Stimulated activated CD4-positive, alpha-beta T cell treated with anti-CD3 and anti-CD28 coated beads, Interleukin-15, amount 100 ng/mL, for 1 hour (primary cell): ENCODE measurements around the gene C20orf144.
A peak's percentile ranks its signal among the peaks of the same experiment; 100 is the strongest.

Source experiments
- DNase-seq, 2 donors: peaks; one replicate each; pipeline ENCODE4 v3.0.0-alpha.2; 2020; ENCODE audit warnings: low read depth in 1 of 2, low spot score in 1 of 2

C20orf144 gene

DNA sequence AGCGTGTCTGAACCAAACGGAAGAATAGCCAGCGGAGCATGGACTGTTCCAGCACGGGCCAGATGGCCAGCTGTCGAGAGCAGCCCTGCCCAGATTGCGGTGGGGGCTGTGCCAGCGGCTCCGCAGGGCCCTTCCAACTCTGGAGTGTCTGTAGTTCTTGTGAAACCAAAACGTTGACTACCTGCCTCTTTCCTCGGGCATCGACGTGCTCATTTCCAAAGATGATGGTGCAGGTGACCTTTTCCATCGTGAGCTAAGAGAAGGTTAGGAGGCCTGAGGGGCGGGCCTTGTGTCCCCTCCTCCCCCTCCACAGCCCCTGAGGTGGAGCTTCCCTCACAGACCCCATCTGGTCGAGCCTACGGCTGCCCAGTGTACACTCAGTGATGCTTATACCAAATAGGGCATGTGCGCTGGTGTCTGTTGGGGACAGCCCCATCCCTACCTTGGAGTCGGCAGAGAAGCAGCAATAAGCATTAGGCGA lies 12.9 kb upstream of the C20orf144 start:
- DNase-seq: no peak

DNA sequence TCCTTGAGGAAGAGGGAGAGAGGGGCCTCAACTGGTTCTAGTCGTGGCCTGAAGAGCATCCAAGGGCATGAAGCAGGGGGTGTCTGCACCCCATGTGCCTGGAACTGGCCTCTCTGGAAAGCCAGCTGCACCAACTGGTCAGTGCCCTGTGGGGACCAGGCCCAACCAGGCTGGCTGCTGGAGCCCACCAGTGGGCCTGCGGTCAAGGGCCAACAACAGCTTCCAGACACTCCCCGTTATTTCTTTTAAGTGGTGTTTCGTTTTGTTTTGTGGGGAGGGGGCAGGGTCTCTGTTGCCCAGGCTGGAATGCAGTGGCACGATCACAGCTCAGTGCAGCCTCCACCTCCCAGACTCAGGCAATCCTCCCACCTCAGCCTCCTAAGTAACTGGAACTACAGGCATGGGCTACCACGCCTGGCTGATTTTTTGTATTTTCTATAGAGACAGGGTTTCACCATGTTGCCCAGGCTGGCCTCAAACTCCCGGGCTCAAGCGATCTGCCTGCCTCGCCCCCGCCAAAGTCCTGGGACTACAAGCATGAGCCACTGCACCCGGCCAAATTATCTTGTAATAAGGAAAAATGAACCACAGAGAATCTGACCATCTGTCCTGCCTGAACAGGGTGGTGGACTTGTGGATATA lies 11.9 kb upstream of the C20orf144 start:
- DNase-seq: no peak

DNA sequence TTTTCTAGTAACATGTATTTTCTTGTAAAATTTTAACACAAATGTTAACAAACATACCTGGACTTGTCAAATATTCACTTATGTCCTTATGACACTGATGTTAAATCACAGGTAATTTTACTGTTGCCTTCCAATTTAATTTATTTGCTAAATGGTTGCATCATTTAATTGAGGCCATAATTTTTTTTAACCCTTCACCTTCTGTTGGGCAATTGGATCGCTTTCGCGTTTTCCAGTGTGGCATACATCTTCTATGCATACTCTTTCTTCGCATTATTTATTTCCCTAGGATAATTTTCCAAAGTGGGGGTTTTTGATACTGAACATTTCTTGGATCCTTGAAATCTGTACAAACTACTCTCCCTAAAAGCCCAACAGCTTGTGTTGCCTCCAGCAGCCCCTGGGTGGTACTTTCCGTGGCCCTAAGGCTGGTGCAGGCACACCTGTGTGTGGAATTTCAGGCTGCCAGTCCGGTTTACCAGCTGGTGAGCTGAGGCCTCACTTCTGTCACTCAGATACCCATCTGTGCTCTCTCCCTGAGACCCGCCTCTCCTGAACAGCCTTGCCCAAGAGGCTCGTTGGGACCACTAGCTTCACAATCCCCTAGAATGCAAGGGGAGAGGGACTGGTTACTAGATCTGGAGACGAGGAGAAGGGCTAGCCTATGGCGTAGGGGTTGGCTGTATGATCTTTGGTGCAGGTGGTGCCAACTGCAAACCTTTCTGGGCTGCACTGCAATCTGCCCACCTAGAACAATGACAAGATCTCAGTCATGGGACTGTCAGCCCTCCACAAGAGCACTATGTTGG lies 11.2 kb upstream of the C20orf144 start:
- no peak for DNase-seq

DNA sequence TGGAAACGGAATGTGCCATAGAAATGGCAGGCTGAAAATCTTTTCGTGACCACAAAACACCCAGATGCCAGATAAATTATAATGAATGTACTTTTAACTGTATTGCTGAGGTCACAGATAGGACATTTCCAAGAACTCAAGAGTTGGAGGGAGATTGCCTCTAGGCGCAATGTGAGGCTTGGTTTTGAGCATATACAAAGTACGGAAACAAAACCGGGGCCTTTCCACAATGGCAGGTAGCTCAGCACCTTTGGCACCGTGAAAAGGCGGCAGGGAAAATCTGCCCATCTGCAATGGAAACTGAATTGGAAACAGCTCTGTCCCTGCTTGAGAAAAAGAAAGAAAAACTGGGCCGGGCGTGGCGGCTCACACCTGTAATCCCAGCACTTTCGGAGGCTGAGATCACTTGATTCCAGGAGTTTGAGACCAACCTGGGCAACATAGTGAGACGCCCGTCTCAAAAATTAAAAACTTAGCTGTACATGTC lies 10.5 kb upstream of the C20orf144 start:
- no peak for DNase-seq

DNA sequence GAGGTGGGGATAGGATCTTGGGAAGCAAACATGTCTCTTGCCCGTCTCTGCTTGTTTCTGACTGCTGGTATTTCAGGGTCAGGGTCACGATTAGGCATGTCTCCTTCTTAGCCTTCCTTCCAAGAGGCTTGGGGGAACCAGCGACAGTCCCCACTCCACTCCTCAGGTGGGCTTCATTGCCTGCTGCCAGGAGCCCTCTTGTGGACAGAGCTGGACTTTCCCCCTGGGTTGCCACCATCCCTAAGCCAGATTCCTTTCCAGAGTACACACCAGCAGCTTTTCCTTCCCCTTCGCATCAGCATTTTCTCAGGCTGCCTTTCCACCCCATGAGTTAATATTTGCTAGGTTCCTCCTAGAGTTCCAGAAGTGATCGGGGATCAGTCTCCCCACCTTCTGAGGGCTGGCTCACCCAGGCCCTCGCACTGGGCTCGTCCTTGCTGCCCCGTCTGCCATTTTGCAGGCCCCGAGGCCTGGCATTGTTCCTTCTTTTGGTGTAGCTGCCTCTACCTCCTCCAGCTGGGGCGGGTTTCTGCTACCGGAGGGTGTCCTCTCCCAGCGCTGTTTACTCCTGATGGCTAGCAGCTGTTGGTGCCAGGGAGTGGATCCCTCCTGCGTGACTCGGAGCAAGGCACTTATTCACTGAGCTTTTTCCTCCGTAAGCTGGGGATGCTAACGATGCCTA lies 8.8 kb upstream of the C20orf144 start:
- DNase-seq: no peak

DNA sequence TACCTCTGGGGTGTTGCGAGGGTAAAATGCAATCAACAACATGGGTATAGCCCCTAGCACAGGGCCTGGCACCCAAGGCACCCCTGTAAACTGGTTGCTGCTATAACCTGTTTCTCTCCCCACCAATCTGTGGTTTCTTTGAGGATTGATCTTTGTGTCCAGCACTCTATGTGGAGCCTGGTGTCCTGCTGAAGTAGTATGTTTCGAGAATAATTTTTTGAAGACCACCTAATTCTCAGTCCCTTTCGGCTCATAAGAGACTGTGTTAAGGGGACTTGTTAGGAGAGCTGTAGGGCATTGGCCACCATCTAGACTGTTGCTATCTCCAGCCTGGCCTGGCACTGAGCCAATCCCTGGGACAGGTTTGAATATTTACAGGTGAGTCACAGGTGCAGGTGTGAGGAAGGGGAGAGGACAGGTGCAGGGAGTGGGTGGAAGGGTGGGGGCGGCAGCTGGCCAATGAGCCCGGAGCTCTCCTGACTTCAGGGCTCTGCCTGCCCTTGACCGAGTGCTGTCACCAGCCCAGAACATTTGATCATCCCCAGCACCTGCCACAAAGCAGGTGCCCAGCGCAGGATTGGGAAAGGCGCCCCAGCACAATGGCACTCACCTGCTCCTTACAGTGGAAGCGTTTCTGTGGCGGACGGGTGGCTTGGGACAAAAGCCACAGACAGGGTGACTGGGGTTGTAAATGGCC lies 8.1 kb upstream of the C20orf144 start:
- no peak for DNase-seq

DNA sequence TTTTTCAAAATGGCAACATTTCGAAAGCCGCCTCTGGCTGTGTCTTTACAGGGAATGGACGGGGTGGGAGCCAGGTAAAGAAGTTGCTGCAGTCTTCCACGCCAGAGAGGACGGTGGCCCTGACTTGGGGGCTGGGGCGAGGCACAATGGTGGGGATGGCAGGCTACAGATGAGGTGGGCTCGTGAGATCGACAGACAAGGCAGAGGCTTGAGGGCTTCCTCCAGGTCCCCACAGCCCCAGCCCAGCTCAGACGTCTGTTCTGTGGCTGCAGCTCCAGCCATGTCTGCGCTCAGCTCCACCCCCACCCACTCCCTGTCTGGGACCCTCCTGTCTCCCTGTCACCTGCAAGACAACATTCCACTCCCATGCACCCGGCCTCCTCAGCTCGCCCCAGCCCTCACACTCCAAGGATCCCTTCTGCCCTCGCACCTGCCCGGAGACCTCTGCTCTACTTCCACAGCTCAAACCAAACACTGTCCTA lies 7.4 kb upstream of the C20orf144 start:
- DNase-seq: no peak

DNA sequence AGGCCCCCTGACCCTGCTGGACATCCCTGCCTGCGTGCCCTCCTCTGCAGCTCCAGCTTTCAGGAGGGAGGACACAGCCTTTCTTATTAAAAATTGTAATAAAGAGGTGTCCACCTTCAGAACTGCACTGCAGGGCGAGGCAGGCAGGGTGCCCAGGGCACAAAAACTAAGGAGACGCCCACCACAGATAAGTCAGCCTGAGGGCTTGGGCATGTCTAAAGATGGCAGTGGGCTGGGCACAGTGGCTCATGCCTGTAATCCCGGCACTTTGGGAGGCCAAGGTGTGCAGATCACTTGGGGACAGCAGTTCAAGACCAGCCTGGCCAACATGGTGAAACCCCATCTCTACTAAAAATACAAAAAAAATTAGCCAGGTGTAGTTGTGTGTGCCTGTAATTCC lies 7.0 kb upstream of the C20orf144 start:
- DNase-seq: no peak

DNA sequence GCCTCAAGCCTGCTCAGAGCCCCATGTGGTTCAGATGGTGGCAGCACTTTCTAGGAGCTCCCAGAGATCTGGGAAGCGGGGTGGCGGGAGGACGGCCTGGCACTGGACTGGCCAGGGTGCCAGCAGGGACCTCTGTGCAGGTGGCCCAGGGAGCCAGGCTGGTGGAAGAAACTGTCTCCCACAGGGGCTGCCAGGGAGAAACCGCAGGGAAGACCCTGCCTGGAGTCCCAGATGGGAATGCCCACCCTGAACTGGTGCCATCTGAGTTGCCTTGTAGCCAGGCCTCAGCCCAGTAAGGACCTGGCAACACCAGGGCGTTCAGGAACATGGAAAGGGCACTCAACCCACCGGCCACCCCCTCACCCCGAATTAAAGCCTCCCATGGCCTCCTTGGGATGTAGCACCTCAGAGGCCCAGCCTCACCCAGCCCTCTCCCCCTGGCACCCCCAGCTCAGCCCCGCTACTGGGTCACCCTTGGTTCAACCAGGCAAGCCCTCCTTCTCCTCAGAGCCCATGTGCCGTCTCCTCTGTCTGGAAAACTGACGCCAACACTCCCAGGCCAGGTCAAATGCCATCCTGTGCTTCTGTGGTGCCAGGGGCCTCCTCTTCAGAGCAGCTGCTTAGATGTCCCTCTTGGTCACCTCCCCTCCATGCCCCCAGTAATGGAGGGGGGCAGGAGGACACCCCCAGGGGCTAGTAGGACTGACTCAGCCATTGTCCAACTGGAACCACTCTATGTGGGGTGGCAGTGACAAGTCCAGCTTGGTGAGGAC lies 5.9 kb upstream of the C20orf144 start:
- DNase-seq: no peak

DNA sequence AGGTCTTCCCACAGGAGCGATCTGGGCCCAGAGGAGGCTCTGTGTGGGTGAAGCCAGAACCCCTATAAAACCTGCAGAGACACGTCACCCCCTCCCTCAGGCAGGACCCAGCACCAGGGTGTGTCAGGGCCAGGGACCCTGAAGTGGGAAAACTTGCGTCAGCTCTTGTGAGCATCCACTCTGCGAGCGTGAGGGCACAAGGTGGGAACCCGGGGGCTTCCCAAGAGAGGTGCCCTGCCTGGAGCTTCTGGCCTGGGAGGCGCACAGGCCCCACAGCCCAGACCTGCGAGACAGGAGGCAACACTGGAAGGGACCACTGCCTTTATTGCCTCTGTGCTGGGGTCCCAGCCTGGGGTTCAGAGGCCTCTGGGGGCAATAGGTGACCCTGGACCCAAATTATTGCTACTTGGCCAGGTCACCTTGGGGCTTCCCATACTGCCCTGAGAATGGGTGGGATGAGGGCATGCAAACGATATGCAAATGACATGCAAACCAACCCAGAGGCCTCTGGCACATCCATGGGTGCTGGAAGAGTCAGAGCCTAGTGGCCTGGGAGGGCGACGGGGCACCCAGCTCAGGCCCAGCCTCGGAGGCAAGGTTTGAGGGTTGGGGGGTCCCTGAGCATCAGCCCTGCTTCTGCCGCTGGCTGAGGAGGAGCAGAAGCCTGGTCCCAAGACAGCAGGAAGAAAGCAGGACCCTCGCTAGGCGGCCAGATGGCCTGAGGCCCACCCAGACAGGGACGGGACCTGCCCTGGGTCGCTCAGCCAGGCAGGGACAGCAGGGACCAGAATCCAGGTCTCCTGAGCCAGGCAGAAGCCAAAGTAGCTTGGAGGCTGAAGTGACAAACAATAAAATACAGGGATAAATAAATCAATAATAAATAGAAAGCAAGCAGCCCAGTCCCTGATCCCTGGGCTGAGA lies 5.1 kb upstream of the C20orf144 start:
- no peak for DNase-seq

DNA sequence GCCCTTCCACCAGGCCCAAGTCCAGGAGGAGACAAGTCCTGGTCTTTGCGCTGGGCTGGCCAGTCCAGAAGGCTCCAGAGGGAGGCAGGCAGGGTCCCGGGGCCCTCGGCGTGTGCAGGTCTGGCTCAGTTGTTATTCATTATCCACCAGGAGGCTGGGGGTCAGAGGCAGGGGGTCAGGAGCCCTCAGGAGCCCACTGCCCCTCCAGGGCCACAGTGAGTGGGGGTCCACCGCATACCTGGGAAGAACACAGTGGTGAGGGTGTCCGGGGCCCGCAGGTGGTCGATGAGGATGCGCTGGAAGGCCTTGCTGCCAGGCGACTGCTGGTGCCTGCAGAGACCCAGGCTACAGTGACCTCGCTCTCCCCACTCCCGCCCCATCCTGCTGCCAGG lies 4.4 kb upstream of the C20orf144 start:
- DNase-seq: no peak

DNA sequence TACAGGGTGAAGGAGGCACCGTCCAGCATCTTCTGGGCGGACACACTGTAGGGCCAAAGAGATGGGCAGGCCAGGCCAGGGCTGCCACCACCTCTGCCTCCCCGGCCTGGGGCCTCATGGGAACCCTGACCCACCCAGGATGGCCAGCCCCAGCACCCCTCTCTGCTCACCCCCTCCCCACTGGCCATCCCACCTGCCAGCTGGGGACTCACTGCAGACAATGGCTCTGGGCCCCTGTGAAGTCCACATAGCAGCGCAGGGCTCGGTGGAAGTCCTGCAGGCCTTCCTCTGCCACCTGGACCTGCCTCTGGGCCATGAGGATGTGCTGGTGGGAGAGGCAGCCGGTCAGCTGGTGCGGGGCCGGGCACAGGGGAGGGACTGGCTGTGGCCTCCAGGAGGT lies 3.6 kb upstream of the C20orf144 start:
- DNase-seq: no peak

DNA sequence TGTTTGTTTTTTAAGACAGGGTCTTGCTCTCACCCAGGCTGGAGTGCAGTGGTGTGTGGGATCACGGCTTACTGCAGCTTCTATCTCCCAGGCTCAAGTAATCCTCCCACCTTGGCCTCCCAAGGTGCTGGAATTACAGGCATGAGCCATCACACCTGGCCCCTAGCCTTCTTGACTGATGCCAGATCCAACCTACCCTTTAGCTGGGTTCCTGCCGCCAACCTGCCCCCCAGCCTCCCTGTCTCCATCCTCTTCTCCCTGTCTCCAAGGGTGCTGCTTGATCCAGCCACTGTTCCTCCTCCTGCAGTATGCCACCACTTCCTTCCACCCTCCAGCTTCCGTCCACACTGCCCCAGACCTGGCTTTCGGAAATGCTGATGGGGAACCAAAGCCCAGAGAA lies 3.2 kb upstream of the C20orf144 start:
- DNase-seq: no peak

DNA sequence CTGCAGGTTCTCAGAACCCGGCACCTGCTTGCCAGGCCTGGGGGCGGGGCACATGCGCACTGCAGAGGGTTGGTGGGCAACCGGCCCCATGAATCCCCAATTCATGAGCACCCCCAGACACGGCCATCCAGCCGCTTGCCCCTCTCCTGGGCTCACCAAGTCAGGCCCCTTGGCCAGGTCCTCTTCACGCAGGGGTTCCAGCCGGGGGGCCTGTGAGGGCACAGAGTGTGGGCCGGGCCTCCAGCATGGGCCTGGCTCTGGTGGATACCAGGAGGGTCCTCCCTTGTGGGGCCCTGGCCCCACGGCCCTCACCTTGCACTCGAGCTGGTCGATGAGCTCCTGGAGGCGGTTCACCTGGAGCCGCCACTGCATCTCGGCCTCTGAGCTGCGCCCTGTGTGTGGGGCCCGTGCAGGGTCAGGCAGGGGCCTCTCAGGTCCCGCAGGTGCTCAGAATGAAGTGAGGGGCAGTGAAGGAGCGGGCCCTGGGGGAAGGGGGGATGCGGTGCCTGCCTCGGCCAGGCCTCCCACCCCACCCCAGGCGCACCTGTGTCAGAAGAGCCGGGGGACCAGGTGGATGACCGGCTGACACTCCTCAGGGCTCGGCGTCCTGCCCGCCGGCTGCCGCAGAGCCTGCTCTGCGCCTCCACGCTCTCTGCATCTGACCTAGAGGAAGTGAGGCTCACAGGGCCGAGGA lies 2.6 kb upstream of the C20orf144 start:
- DNase-seq: no peak

DNA sequence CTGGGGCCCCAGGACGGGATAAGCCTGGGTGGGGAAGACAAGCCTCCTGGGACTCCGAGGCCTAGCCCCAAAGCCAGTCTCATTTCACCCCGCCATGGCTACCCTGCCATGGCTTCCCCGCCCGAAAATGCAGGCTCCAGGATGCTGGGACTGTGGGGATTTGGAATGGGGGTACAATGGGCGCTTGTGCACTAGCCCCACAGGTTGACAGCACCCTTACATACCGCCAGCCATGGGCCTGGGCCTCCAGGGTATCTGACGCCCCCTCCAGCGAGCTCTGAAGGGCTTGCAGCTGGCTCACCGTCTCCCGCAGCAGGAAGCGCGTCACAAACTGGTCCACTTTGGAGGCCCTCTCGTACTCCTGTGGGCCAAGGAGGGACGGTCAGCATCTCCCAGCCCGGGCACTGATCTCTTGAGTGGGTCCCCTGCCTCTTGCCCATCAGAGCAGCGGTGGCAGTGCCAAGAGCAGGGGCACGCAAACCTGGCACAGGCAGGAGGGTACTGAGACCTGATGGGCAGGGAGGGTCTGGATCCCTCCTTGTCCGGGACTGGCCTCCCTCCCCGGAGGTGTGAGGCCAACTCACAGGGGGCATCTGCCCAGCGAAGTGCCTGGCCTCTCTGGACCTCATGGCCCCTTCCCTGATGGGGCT lies 2.0 kb upstream of the C20orf144 start:
- DNase-seq: no peak

DNA sequence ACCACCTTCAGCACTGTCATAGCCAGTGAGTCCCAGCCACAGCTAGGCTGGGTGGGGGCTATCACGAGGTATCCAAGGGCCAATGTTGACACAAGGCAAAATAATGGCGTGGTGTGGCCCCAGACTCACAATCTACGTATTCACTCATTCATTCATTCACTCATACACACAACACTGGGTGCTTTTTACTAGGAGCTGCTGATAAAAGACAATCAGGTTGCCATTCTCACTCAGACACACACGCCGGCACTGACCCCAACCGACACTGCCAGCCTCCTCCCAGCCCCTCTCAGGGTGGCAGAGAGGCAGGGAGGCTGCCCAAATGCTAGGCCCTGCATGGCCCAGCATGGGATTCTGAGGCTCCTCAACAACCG lies 1.5 kb upstream of the C20orf144 start:
- DNase-seq: no peak

DNA sequence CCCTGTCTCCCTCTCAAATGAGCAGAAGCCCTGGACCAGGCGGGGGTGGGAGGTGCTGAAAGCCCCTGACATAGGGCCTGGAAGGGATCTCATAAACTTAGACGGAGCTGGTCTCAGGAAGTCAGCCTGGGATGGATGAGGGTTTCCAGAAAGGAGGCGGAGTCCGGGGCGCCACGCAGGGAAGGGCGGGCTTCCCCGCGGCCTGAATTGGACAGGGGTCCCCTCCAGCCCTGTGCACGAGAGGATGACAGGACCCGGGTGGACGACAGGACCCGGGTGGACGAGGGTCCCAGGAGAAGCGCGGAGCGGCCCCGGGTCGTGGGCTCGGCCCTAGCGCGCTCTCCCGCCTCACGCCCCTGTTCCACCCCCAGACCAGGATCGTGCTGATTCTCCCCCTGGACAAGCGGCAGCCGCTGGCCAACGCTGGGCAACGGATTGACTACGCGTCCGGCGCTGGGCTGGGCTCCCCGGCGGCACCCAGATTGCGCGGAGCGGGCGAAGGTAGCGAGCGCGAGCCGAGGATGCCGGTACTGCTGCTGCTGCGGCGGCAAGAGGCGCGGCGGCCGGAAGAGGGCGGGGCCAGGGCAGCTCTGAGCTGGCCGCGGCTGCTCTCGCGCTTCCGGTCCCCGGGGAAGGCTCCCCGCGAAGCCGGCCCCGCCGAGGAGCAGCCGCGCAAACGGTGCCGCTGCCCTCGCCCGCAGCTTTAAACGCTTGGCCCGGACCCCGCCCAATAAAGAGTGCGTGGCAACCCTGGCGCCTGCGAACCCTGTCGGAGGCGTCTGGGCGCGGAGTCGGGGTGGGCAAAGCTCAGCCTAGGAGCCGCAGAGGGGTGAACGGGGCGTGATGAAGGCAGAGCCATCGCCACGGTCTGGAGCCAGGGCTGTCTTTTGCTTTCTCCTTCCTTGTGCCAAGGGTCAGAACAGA lies 1.3 kb downstream of the C20orf144 start:
- peak; percentile 65 to 77 for DNase-seq
